K562 (cell line): ENCODE results near the gene HMX1.

Experiments used
- CREBBP ChIP-seq: IDR thresholded peaks from one replicate; pipeline ENCODE4 v1.6.1; 2012; ENCODE audit warnings: low read depth, mild to moderate bottlenecking, control low read depth, inconsistent platforms, low read length
- CREM ChIP-seq: IDR thresholded peaks from 2 replicates; pipeline ENCODE4 v1.6.1; 2014; ENCODE audit warnings: antibody characterized with exemption, low read depth
- JUND ChIP-seq, 2 experiments: IDR thresholded peaks; 2 replicates in 1 of 2; 3 replicates in 1 of 2; pipeline ENCODE4 v1.6.1; 2011; ENCODE audit warnings: borderline replicate concordance in 2 of 2, low read depth in 2 of 2, low read length in 2 of 2, improper control_type of control experiment in 1 of 2, missing biosample characterization in 1 of 2, missing genetic modification characterization in 1 of 2, missing genetic modification reagents in 1 of 2
- MXI1 ChIP-seq: IDR thresholded peaks from 2 replicates; pipeline ENCODE4 v1.6.1; 2011; ENCODE audit warnings: low read depth, mild to moderate bottlenecking, improper control_type of control experiment, low read length
- NFXL1 ChIP-seq: fragments of 450-650 bp; formaldehyde crosslinking; IDR thresholded peaks from 2 replicates; pipeline ENCODE4 v1.4.0; 2021; ENCODE audit warnings: mild to moderate bottlenecking

DNA sequence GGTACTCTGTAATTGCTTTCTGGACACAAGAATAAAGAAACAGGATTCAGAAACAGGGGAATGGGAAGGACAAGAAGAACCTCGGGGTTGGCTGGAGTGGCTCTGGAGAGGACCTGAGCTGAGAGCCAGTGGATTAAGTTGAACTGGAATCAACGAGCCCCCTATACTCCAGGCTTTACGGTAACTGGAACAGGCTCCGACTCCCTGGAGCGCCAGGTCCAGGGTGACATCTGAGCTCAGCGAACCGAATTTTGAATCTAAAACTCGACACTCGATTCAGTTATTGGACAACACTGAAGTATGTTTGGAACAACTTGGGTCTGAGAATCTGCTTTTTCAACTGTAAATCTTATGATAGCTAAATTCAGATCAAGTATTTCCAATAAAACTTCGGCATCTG lies 23.9 kb downstream of the HMX1 start:
- TF ChIP-seq MXI1 (no peak), JUND (IDR thresholded peaks at IDR 0.05; ENCODE audit: borderline replicate concordance, low read depth, low read length) (no peak), JUND (tag; IDR thresholded peaks at IDR 0.05; ENCODE audit: borderline replicate concordance, low read depth, low read length) (no peak), NFXL1 (CRISPR knock-in tag) (no peak), CREM (no peak), CREBBP (no peak)
